NCI-H2227 treated with DMSO at 0.1 percent for 48 hours (cell line): Measurements from ENCODE around the gene HIPK2.
A peak's percentile ranks its signal among the peaks of the same experiment; 100 is the strongest.

Experiments used
- DNase-seq: peaks from one replicate; lab custom pipeline; 2025; lab: John Stamatoyannopoulos, UW

The HIPK2 gene

DNA sequence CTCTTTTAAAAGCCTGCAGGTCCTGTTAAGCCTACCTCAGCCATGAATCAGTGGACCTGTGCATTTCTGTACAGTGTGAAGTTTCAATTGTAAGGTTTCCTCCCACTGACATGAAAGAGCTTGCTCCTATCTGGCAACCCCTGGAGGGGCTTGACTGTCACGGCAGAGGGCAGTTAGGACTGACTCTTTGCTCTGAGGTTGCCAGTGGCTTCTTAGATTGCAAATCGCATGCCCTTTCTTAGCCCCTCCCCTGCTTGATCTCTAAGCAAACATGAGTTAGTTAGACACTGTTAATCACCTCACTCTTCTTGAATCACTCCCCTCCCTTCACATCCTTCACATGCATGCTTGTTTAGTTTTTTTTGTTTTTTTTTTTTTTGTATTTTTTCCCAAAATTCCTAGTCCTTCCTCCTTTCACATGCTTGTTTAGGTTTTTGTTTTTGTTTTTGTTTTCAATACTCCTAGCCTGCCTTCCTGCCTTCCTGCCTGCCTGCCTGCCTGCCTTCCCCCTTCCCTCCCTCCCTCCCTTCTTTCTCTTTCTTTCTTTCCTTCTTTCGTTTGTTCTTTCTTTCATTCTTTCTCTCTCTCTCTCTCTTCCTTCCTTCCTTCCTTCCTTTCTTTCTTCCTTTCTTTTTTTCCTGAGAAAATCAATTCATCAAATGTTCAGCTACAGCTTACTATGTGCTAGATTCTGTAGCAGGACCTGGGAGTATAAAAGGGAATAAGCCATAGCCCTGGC lies 6.0 kb upstream of the HIPK2 start:
- no peak for DNase-seq

- no peak for DNase-seq
These were observed 5.1 kb upstream of the HIPK2 start for GRCh38 chr7:139782932-139783331.

- no peak for DNase-seq
These were observed 486 bp downstream of the HIPK2 start for GRCh38 chr7:139777133-139777891.

DNA sequence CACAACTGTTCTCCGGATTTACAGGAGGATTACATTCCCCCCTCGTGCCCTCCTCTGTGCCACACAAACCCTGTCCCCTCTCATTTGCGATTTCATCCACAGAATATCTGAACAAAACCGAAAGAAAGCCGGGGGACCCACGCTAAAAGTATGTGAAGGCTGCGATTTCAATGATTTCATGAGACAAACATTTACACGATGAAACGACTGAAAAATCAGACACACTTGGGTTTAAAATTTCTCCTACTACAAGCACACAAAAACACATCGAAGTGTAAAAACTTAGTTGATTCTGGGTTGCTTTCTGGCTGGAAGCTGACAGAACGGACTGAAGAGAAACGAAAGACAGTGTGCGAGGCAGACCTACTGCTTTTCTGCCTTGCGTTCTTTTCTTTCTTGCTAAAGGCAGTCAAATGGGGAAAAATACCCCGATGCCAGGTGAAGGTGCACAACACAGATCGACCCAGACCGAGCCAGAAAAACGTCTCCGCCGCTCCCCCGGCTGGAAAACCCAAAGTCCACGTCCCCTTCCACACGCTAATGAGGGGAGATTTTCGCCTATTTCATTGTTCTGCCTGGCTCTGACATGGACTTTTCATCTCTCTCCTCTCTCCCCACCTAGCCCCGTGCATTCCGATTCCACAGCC lies 1.2 kb downstream of the HIPK2 start:
- peak; percentile 25 for DNase-seq

GRCh38 chr7:139775829-139776266 lies 1.9 kb downstream of the HIPK2 start:
- DNase-seq: peak; percentile 77

GRCh38 chr7:139774376-139774775 lies 3.4 kb downstream of the HIPK2 start:
- DNase-seq: no peak

DNA sequence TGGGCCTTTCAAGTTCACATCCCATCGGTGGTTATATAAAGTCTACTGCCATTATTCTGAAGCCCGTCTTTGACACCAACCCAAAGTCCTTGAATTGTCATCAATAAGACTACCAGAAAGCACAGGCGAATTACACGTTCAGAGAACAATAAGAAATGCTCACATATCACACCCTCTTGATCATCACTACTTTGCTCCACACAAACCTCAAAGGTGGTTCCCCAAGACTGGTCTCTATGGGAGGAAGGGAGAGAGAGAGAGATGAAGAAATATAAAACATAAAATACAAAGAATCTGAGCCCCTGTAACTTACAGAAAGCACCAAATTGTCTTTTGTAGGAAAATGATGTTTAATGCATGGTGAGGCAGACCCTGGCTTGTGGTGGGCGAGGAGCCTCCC lies 4.4 kb downstream of the HIPK2 start:
- DNase-seq: no peak

GRCh38 chr7:139772873-139773272 lies 4.9 kb downstream of the HIPK2 start:
- DNase-seq: no peak

GRCh38 chr7:139772115-139772514 lies 5.7 kb downstream of the HIPK2 start:
- DNase-seq: no peak

DNA sequence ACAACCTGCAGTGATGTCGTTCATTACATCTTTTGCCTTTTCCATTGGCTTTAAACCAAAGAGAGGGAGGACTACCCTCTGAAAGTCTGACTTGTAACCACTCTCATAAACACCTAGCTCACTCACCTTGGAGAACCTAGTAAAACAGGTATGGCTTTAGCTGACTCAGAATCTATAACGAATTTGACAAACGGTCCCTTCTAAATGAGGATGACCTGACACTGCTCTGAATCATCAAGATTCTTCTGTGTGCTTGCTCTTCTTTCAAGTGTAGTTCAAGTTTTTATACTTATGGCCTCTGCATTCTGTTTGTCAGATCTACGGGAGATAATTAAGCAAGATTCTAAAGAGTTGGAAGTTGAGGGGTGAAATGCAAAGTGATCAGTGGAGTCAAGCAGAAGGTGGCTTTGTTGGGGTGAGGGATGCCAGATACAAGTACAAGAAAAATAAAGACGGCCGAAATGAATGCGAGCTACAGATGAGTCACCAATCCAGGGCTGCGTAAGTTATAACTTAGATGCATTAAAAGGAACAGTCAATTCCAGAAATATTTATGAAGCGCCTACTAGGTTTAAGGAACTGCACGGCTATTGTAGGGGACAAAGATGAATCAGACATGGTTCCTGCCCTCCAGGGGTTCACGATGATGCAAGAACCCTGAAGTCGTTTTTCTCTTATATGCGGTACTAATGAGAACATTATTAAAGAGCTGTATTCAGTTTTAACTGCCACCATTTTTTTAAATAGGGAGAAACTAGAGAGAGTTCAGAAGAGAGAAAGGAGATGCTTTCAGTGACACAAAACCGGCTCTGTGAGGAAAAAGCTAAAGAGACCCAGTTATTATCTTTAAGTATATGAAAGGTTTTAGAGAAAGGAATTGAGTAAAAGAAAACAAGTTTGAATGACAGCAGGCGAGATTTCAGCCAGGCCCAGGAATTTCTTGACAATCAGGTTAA lies 6.5 kb downstream of the HIPK2 start:
- DNase-seq: peak; percentile 70

GRCh38 chr7:139769761-139770160 lies 8.0 kb downstream of the HIPK2 start:
- no peak for DNase-seq

DNA sequence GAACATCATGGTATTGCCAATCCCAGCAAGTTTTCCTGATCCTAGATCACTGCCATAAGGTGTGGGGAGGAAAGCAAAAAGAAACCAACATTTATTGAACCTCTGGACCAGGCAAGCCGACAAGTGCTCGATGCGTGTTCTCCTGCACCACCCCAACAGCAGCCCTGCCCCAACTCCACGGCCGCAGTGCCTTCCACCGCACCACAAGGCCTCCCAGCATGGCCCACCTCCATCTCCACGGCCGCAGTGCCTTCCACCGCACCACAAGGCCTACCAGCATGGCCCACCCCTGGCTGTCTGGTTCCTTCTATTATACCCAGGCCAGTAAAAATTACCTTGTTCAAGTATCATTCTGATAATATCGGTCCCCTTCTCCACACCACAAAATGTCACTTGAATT lies 8.7 kb downstream of the HIPK2 start:
- no peak for DNase-seq

GRCh38 chr7:139768249-139768824 lies 9.5 kb downstream of the HIPK2 start:
- no peak for DNase-seq

DNA sequence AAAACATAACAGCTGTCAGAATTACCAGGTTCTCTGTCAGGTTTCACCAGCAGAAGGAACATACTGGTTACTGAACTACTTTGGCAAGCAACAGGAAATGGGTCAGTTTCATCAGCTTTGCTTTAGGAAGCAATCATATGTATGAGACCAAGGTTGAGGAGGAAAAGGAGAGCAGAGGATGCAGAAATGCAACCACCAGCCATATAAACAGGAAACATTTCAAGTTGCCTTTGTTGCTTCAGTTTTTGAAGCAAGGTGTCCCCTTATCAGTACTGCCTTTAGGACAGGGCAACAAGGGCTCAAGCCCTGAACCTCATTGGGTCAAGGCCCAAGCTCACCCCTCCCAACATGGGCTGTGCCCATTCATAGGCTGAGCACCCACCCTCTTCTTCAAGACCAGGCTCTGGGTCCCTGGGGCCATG lies 10.2 kb downstream of the HIPK2 start:
- no peak for DNase-seq

- no peak for DNase-seq
These were observed 12.7 kb downstream of the HIPK2 start for GRCh38 chr7:139765143-139765542.

DNA sequence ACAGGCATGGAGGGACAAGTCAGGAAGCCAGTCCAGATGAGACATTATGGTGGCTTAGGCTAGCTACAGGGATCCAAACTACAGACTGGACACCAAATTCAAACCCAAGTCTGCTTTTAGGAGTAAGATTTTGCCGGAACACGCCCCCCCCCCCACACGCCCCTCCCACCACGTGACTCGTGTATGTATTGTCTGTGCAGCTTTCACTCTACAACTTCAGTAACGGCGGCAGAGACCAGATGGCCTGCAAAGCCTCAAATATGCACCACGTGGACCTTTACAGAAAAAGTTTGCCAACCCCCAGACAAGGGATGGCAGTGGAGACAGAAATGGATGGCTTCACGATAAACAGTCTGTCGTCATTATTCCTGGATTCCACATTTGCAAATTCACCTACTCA lies 14.5 kb downstream of the HIPK2 start:
- DNase-seq: no peak

GRCh38 chr7:139762886-139763285 lies 14.9 kb downstream of the HIPK2 start:
- no peak for DNase-seq

DNA sequence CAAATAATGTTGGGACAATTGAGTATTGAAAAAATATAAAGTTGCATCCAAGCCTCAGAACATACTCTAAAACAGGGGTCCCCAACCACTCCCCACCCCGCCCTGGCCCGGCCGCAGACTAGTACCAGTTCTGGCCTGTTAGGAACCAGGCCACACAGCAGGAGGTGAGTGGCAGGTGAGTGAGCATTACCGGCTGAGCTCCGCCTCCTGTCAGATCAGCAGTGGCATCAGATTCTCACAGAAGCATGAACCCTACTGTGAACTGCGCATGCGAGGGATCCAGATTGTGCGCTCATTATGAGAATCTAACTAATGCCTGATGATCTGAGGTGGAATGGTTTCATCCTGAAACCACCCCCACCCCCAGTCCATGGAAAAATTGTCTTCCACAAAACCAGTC lies 19.4 kb downstream of the HIPK2 start:
- no peak for DNase-seq

DNA sequence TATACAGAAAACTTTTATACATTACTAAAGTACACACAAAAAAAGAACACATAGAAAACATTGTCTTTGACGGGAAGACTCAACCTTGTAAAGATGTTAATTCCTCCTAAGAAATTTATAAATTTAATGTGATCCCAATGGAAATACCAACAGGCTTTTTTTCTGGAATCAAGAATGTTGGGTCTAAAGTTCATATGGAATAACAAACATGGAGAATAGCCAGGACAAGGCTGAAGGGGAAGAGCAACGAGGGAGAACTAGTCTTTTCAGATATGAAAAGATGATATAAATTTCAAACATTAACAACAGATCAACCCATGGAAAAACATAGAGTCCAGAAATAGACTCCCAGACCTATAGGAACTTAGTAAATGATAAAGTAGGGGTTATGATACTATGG lies 19.8 kb downstream of the HIPK2 start:
- DNase-seq: no peak

GRCh38 chr7:139753693-139754111 lies 24.1 kb downstream of the HIPK2 start:
- peak; percentile 83 for DNase-seq

GRCh38 chr7:139753081-139753692 lies 24.6 kb downstream of the HIPK2 start:
- peak; percentile 48 for DNase-seq
